Activated T-helper 9 cell treated with anti-CD3 and anti-CD28 coated beads, Interleukin-2, amount 50 U/mL, for 16 hours (primary cell): ENCODE measurements around the gene METTL21A.
A peak's percentile ranks its signal among the peaks of the same experiment; 100 is the strongest.
"Not testable (repeated sequence)": the region's sequence is repeated elsewhere in the genome, so short reads cannot be mapped to it uniquely, and the experiment has no call there.

Source experiments
- DNase-seq: peaks from one replicate; pipeline ENCODE4 v3.0.0-alpha.2; 2020; ENCODE audit warnings: low read depth

METTL21A gene

GRCh38 chr2:207625014-207625907 lies at the start of gene METTL21A:
METTL21A (minus strand) TSS chr2:207625394; CDS start chr2:207624375, 1,019 bp downstream.
- DNase-seq = peak; percentile 95

GRCh38 chr2:207674826-207675225 lies 49.6 kb upstream of the METTL21A start:
- no peak for DNase-seq

GRCh38 chr2:207674266-207674774 lies 49.1 kb upstream of the METTL21A start:
- DNase-seq = no peak

- DNase-seq = no peak
Measured at GRCh38 chr2:207673431-207673830, 48.2 kb upstream of the METTL21A start.

- DNase-seq = no peak
Measured at GRCh38 chr2:207670887-207671286, 45.7 kb upstream of the METTL21A start.

- DNase-seq = no peak
Measured at GRCh38 chr2:207663870-207664545, 38.8 kb upstream of the METTL21A start.

- DNase-seq = no peak
Measured at GRCh38 chr2:207662203-207662602, 37.0 kb upstream of the METTL21A start.

GRCh38 chr2:207660994-207661393 lies 35.8 kb upstream of the METTL21A start:
- no peak for DNase-seq

- no peak for DNase-seq
Measured at GRCh38 chr2:207658156-207658555, 33.0 kb upstream of the METTL21A start.

GRCh38 chr2:207655000-207655399 lies 29.8 kb upstream of the METTL21A start:
- DNase-seq = no peak

- DNase-seq = not testable (repeated sequence)
Measured at GRCh38 chr2:207646582-207646981, 21.4 kb upstream of the METTL21A start.

GRCh38 chr2:207643892-207644291 lies 18.7 kb upstream of the METTL21A start:
- no peak for DNase-seq

- no peak for DNase-seq
Measured at GRCh38 chr2:207640661-207641060, 15.5 kb upstream of the METTL21A start.

GRCh38 chr2:207640160-207640559 lies 15.0 kb upstream of the METTL21A start:
- no peak for DNase-seq

GRCh38 chr2:207639288-207639687 lies 14.1 kb upstream of the METTL21A start:
- DNase-seq = not testable (repeated sequence)

- no peak for DNase-seq
Measured at GRCh38 chr2:207635468-207636200, 10.4 kb upstream of the METTL21A start.

GRCh38 chr2:207633686-207634085 lies 8.5 kb upstream of the METTL21A start:
- DNase-seq = no peak

- DNase-seq = no peak
Measured at GRCh38 chr2:207632575-207633493, 7.6 kb upstream of the METTL21A start.

- no peak for DNase-seq
Measured at GRCh38 chr2:207630491-207630890, 5.3 kb upstream of the METTL21A start.

- no peak for DNase-seq
Measured at GRCh38 chr2:207629553-207629952, 4.4 kb upstream of the METTL21A start.
